K562 (cell line): ENCODE results near the gene SCN4A. TPM values are rescaled to one million over a fixed set of nuclear protein-coding genes. Genes with fewer than 3 reads are reported as not detected.

Experiments used
- ATAC-seq: fragments of 200-7000 bp; cut with Tn5 transposase; 3 replicates; pipeline ENCODE4 v1.9.1; 2020; ENCODE audit warnings: moderate library complexity
- BruUV-seq: library from RNA; stranded (reverse); fragments of 400-500 nt; replicated peaks from 2 replicates; lab custom pipeline; 2021; lab: Mats Ljungman, UMichigan
- CTCF ChIA-PET: fragments of 300-600 bp; formaldehyde crosslinking; extraction: SDS; loops from one replicate; lab custom pipeline; 2021; ENCODE audit warnings: low intra/inter-chr PET ratio; lab: Yijun Ruan, JAX
- POLR2A ChIA-PET: fragments of 300-600, 350-650 bp; sonication (Branson Sonifier 250); formaldehyde crosslinking; extraction: SDS; loops from one replicate; lab custom pipeline; 2021; ENCODE audit warnings: antibody characterized with exemption, inconsistent platforms; lab: Yijun Ruan, JAX
- DNase-seq, 4 experiments: peaks; one replicate each; pipeline versions ENCODE4 v3.0.0 to v3.0.0-alpha.2; 2011 to 2018; ENCODE audit warnings: low spot score in 3 of 4, mixed read lengths in 3 of 4; ENCODE audit errors: extremely low read depth in 1 of 4
- FAIRE-seq: peaks from 2 replicates; lab custom pipeline; 2011; peaks lifted over from hg19 to GRCh38; lab: Jason Lieb, UNC
- H2AFZ ChIP-seq: 2 replicates; pipeline ENCODE4 v1.6.0; 2011; ENCODE audit warnings: low read depth, low read length, control low read depth, inconsistent platforms
- H3K27ac ChIP-seq: fragments of 200-600 bp; 3 replicates; pipeline ENCODE4 v1.8.0; 2011; ENCODE audit warnings: low read depth, mild to moderate bottlenecking, control low read depth, inconsistent platforms, low read length, moderate library complexity, mixed read lengths; ENCODE audit errors: extremely low read depth
- H3K27me3 ChIP-seq, 2 experiments: fragments of 300-600 bp in 1 of 2; 2 replicates in 1 of 2; 3 replicates in 1 of 2; pipeline versions ENCODE4 v1.6.0 to v1.8.0; 2011; ENCODE audit warnings: inconsistent platforms in 2 of 2, low read length in 2 of 2, mild to moderate bottlenecking in 1 of 2, mixed read lengths in 1 of 2, moderate library complexity in 1 of 2; ENCODE audit not compliant: control insufficient read depth in 2 of 2, insufficient read depth in 2 of 2
- H3K36me3 ChIP-seq: fragments of 300-600 bp; 3 replicates; pipeline ENCODE4 v1.8.0; 2011; ENCODE audit warnings: mild to moderate bottlenecking, low read length, inconsistent platforms; ENCODE audit not compliant: control insufficient read depth, insufficient read depth
- H3K4me1 ChIP-seq, 2 experiments: fragments of 200-600 bp in 1 of 2; replicated peaks in 1 of 2; 2 replicates in 1 of 2; 3 replicates in 1 of 2; pipeline versions ENCODE4 v1.5.1 to v1.8.0; 2011; ENCODE audit warnings: inconsistent platforms in 2 of 2, low read length in 2 of 2, mild to moderate bottlenecking in 1 of 2, mixed read lengths in 1 of 2, moderate library complexity in 1 of 2; ENCODE audit not compliant: control insufficient read depth in 2 of 2, insufficient read depth in 2 of 2
- H3K4me2 ChIP-seq: 2 replicates; pipeline ENCODE4 v1.6.1; 2011; ENCODE audit warnings: low read length, control low read depth, inconsistent platforms, mixed read lengths; ENCODE audit not compliant: insufficient read depth
- H3K4me3 ChIP-seq: fragments of 200-600 bp; sonication (generic), shearing (Covaris generic); 2 replicates; pipeline ENCODE4 v1.5.1; 2016; ENCODE audit warnings: control low read depth, inconsistent platforms
- H3K79me2 ChIP-seq: fragments of 200-600 bp; 3 replicates; pipeline ENCODE4 v1.8.0; 2011; ENCODE audit warnings: low read length, inconsistent platforms; ENCODE audit not compliant: control insufficient read depth, insufficient read depth
- H3K9ac ChIP-seq, 2 experiments: 2 replicates each; pipeline versions ENCODE4 v1.6.0 to v1.6.1; 2011; ENCODE audit warnings: low read depth in 2 of 2, low read length in 2 of 2, control low read depth in 1 of 2, inconsistent platforms in 1 of 2, mild to moderate bottlenecking in 1 of 2, mixed read lengths in 1 of 2; ENCODE audit not compliant: insufficient read depth in 1 of 2
- H3K9me1 ChIP-seq: one replicate; pipeline ENCODE4 v1.6.0; 2011; ENCODE audit warnings: inconsistent platforms, mild to moderate bottlenecking, low read length, moderate library complexity; ENCODE audit not compliant: control insufficient read depth, insufficient read depth
- H3K9me3 ChIP-seq: replicated peaks from 2 replicates; pipeline ENCODE4 v1.5.1; 2011; ENCODE audit warnings: low read depth, low read length, inconsistent platforms; ENCODE audit not compliant: control insufficient read depth, insufficient read depth
- H4K20me1 ChIP-seq: replicated peaks from 2 replicates; pipeline ENCODE4 v1.6.1; 2011; ENCODE audit warnings: low read length, inconsistent platforms, mixed read lengths; ENCODE audit not compliant: control insufficient read depth, insufficient read depth
- ADNP ChIP-seq: fragments of 200-800 bp; sonication (Bioruptor generic); IDR thresholded peaks from 2 replicates; pipeline ENCODE4 v1.6.1; 2016; ENCODE audit warnings: missing genetic modification characterization, missing compliant biosample characterization
- BCOR ChIP-seq: fragments of 450-650 bp; IDR thresholded peaks from 2 replicates; pipeline ENCODE4 v1.6.1; 2016
- CTCF ChIP-seq, 3 experiments: IDR thresholded peaks in 2 of 3; conservative IDR thresholded peaks in 1 of 3; 2 replicates each; pipeline ENCODE4 v1.5.1; 2011 to 2012; ENCODE audit warnings: low read length in 3 of 3, mild to moderate bottlenecking in 3 of 3, control low read depth in 2 of 3, improper control_type of control experiment in 1 of 3, inconsistent platforms in 1 of 3, low read depth in 1 of 3, mixed read lengths in 1 of 3, moderate library complexity in 1 of 3; ENCODE audit not compliant: insufficient read depth in 2 of 3
- ESRRA ChIP-seq: fragments of 450-650 bp; IDR thresholded peaks from 2 replicates; pipeline ENCODE4 v1.6.1; 2014; ENCODE audit warnings: low read depth, mild to moderate bottlenecking, moderate library complexity, borderline replicate concordance
- KDM1A ChIP-seq, 2 experiments: fragments of 450-650 bp; IDR thresholded peaks; 2 replicates each; pipeline ENCODE4 v1.6.1; 2016; ENCODE audit warnings: mild to moderate bottlenecking in 2 of 2
- NR3C1 ChIP-seq: sonication (generic); formaldehyde crosslinking; IDR thresholded peaks from 2 replicates; pipeline ENCODE4 v1.8.1; 2022; ENCODE audit warnings: missing genetic modification reagents
- RBM25 ChIP-seq: fragments of 200-400 bp; formaldehyde crosslinking; IDR thresholded peaks from 2 replicates; pipeline ENCODE4 v1.6.1; 2018; ENCODE audit warnings: low read length, low read depth, moderate library complexity; ENCODE audit not compliant: severe bottlenecking
- VEZF1 ChIP-seq: fragments of 200-800 bp; sonication (Bioruptor generic); IDR thresholded peaks from 2 replicates; pipeline ENCODE4 v1.6.1; 2017; ENCODE audit warnings: missing genetic modification characterization, missing compliant biosample characterization
- YBX1 ChIP-seq: fragments of 450-650 bp; IDR thresholded peaks from 2 replicates; pipeline ENCODE4 v1.7.1; 2016; ENCODE audit warnings: mild to moderate bottlenecking
- ZBTB8A ChIP-seq: fragments of 450-650 bp; IDR thresholded peaks from 2 replicates; pipeline ENCODE4 v1.6.1; 2018; ENCODE audit warnings: mild to moderate bottlenecking, moderate library complexity; ENCODE audit not compliant: partially characterized antibody
- ZKSCAN1 ChIP-seq: fragments of 150-350 bp; IDR thresholded peaks from 2 replicates; pipeline ENCODE4 v1.6.1; 2016; ENCODE audit warnings: low read depth, low read length
- ZNF232 ChIP-seq: sonication (generic); formaldehyde crosslinking; IDR thresholded peaks from 2 replicates; pipeline ENCODE4 v1.8.0; 2022; ENCODE audit warnings: mild to moderate bottlenecking, missing genetic modification reagents
- WGBS: fragments of 100-300 bp; shearing (Covaris generic); methylation state at CpG from one replicate; pipeline ENCODE4 v1.1.6; 2016; ENCODE audit warnings: low coverage, mixed read lengths; ENCODE audit not compliant: insufficient coverage; ENCODE audit errors: missing lambda C conversion rate; 5-methylcytosine and 5-hydroxymethylcytosine counted together
- in situ Hi-C: fragments of 300-500 bp; cut with MboI; formaldehyde crosslinking; loops from 4 replicates; pipeline ENCODE4 v1.15.0; 2018; ENCODE audit warnings: inconsistent platforms, mixed read lengths
- intact Hi-C: fragments of 100-400 bp; cut with micrococcal nuclease; formaldehyde crosslinking; loops from 2 replicates; pipeline ENCODE4 v1.14.2; 2022
- polyA plus RNA-seq, 8 experiments: library from polyadenylated mRNA; depleted of rRNA in 4 of 8; stranded (reverse) in 5 of 8; unstranded in 3 of 8; fragments of >200 nt; fragmentation: Nextera tagmentation in 2 of 8; fragmentation: Illumina TruSeq in 1 of 8; extraction: Ambion mirVana in 2 of 8; extraction: Trizol in 1 of 8; gene quantifications; 2 replicates each; pipeline versions ENCODE4 v1.2.1 to v1.2.3, GENCODE V29; 2011 to 2014; ENCODE audit warnings: inconsistent platforms in 1 of 8, missing spikeins in 1 of 8
- total RNA-seq, 7 experiments: library from RNA; depleted of rRNA in 6 of 7; stranded (reverse); fragments of >200 nt in 6 of 7; fragmentation: Illumina TruSeq in 2 of 7; extraction: Trizol in 2 of 7; gene quantifications; 2 replicates each; pipeline versions ENCODE4 v1.2.1 to v1.2.3, GENCODE V29; 2011 to 2021; ENCODE audit warnings: low replicate concordance in 1 of 7

SCN4A gene
- total and polyA plus RNA-seq, 9 of the 15 experiments (the other 6 are each of a cell fraction or from before 2014, with no cell fraction given) = 0.29 to 2.6 (median 1.4) TPM

GRCh38 chr17:64008830-64009229 is 36.1 kb upstream of the SCN4A start:
- Histone ChIP-seq H4K20me1 (no peaks in the 10 kb centered on the region), H3K4me2 (no peak overlapping the region), H2AFZ (no peak overlapping the region), H3K79me2 (peaks cover 22% of the 10 kb centered on the region), H3K27ac (no peak overlapping the region), H3K4me3 (no peak overlapping the region), H3K9ac (no peak overlapping the region)
- in situ Hi-C loops (no loop called here), intact Hi-C loops (no loop called here)
- WGBS = 84% methylated on average over 4 of the region's 4 CpGs
- POLR2A ChIA-PET = interaction anchor here (0.6 kb wide), 1 partner anchor 245 kb away, joined by 3 read pairs; no protein-coding TSS in a partner anchor
- TF ChIP-seq ZKSCAN1 (peak; percentile 90), ZNF232 (no peak), VEZF1 (CRISPR knock-in tag) (no peak)
- TF ChIP-seq, all 486 proteins: peak for 1
- no peaks in the 10 kb centered on the region for H3K9me3 ChIP-seq
- peaks cover 19 to 36% of the 10 kb centered on the region in 2 experiments for H3K4me1 ChIP-seq
- peaks cover 17% of the 10 kb centered on the region for H3K36me3 ChIP-seq
- H3K27me3 ChIP-seq = no peaks in the 10 kb centered on the region
- no peak for DNase-seq
- no TSS peak for BruUV-seq
- FAIRE-seq = no peak
- ATAC-seq = no peak
- no peaks in the 10 kb centered on the region for H3K9me1 ChIP-seq
- CTCF ChIA-PET = no interaction called here

GRCh38 chr17:64008346-64008745 is 35.6 kb upstream of the SCN4A start:
- H2AFZ ChIP-seq = no peak overlapping the region
- no peaks in the 10 kb centered on the region for H4K20me1 ChIP-seq
- peak overlapping the region in 1 of 2 experiments; percentile 70; a peak in 1 of 4 replicates for H3K9ac ChIP-seq
- DNase-seq (no peak), ATAC-seq (no peak), FAIRE-seq (no peak)
- ChIA-PET POLR2A (interaction anchor here (0.6 kb wide), 1 partner anchor 246 kb away, joined by 3 read pairs; no protein-coding TSS in a partner anchor), CTCF (no interaction called here)
- no peaks in the 10 kb centered on the region for H3K27me3 ChIP-seq
- H3K9me3 ChIP-seq = no peaks in the 10 kb centered on the region
- no TSS peak for BruUV-seq
- in situ Hi-C loops (no loop called here), intact Hi-C loops (no loop called here)
- WGBS = 88% methylated on average over 5 of the region's 5 CpGs
- peaks cover 22% of the 10 kb centered on the region for H3K79me2 ChIP-seq
- H3K4me2 ChIP-seq = no peak overlapping the region
- no peak overlapping the region for H3K27ac ChIP-seq
- H3K4me1 ChIP-seq = peaks cover 19 to 39% of the 10 kb centered on the region in 2 experiments
- H3K36me3 ChIP-seq = peaks cover 22% of the 10 kb centered on the region
- no peak overlapping the region for H3K4me3 ChIP-seq
- no peaks in the 10 kb centered on the region for H3K9me1 ChIP-seq
- TF ChIP-seq ADNP (peak; percentile 47; the same call in 1 of the 2 replicates), ESRRA (peak; percentile 89), NR3C1 (CRISPR knock-in tag) (no peak), ZBTB8A (no peak), BCOR (peak; percentile 74), YBX1 (no peak), CTCF (IDR thresholded peaks at IDR 0.05 in 2 of 3, conservative IDR thresholded peaks at IDR 0.05 in 1 of 3; ENCODE audit: insufficient read depth in 2 of 3, low read depth in 1 of 3, low read length in 3 of 3) (no peak), KDM1A (IDR thresholded peaks at IDR 0.05) (peak in 1 of 2 experiments; percentile 55; a peak in 2 of 4 replicates), RBM25 (peak; percentile 82)
